Skeletal muscle tissue (tissue), 5 donors: ENCODE results near the gene TSGA10. TPM values are rescaled to one million over a fixed set of nuclear protein-coding genes. Genes with fewer than 3 reads are reported as not detected.

Experiments
- H3K27ac ChIP-seq: one replicate; pipeline ENCODE4 v1.7.0; 2013; ENCODE audit warnings: mild to moderate bottlenecking, low read depth, low read length, inconsistent platforms
- H3K27me3 ChIP-seq, 3 donors: one replicate each; pipeline ENCODE4 v1.7.0; 2013; ENCODE audit warnings: low read length in 3 of 3; ENCODE audit not compliant: control insufficient read depth in 3 of 3, insufficient read depth in 3 of 3
- H3K36me3 ChIP-seq, 3 donors: one replicate each; pipeline ENCODE4 v1.7.0; 2013; ENCODE audit warnings: low read length in 3 of 3; ENCODE audit not compliant: control insufficient read depth in 3 of 3, insufficient read depth in 3 of 3
- H3K4me1 ChIP-seq, 3 donors: one replicate each; pipeline ENCODE4 v1.7.0; 2013; ENCODE audit warnings: low read length in 3 of 3, mild to moderate bottlenecking in 3 of 3; ENCODE audit not compliant: control insufficient read depth in 3 of 3, insufficient read depth in 3 of 3
- H3K4me3 ChIP-seq, 3 donors: one replicate each; pipeline ENCODE4 v1.7.0; 2013; ENCODE audit warnings: low read length in 3 of 3
- H3K9ac ChIP-seq, 3 donors: one replicate each; pipeline ENCODE4 v1.7.0; 2013; ENCODE audit warnings: low read length in 3 of 3, mild to moderate bottlenecking in 3 of 3, moderate library complexity in 2 of 3, low read depth in 1 of 3
- H3K9me3 ChIP-seq, 3 donors: one replicate each; pipeline ENCODE4 v1.7.0; 2013; ENCODE audit warnings: low read length in 3 of 3; ENCODE audit not compliant: control insufficient read depth in 3 of 3
- small RNA-seq: library from RNA; depleted of rRNA; stranded (forward); fragments of <200 nt; gene quantifications from one replicate; pipeline ENCODE3, GENCODE V24; 2014
- total RNA-seq: library from RNA; depleted of rRNA; stranded (reverse); fragments of >200 nt; gene quantifications from one replicate; pipeline ENCODE4 v1.2.3, GENCODE V29; 2014
- donor health status: Osteomylitis.

Gene TSGA10
- total RNA-seq, 1 donor from 2014 or later, result 2.1 TPM

DNA sequence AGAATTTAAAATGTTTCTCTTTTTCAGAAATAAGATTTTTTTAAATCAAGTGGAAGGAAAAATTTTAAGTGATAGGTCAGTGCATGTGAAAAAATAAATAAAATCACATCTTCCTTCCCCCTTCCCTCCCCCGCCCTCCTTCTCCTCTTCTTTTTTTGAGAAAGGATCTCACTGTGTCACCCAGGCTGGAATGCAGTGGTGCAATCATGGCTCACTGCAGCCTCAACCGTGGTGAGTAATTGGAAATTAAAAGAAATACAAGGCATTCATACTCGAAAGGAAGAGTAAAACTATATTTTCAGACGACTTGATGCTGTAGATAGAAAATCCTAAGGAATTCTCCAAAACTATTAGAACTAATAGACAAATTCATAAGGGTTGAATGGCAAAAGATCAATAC, 201.8 kb downstream of the TSGA10 start:
- Histone ChIP-seq H3K27me3 (peaks cover 3 to 7% (median 6%) of the 10 kb centered on the region in 3 donors), H3K9ac (no peak overlapping the region)

DNA sequence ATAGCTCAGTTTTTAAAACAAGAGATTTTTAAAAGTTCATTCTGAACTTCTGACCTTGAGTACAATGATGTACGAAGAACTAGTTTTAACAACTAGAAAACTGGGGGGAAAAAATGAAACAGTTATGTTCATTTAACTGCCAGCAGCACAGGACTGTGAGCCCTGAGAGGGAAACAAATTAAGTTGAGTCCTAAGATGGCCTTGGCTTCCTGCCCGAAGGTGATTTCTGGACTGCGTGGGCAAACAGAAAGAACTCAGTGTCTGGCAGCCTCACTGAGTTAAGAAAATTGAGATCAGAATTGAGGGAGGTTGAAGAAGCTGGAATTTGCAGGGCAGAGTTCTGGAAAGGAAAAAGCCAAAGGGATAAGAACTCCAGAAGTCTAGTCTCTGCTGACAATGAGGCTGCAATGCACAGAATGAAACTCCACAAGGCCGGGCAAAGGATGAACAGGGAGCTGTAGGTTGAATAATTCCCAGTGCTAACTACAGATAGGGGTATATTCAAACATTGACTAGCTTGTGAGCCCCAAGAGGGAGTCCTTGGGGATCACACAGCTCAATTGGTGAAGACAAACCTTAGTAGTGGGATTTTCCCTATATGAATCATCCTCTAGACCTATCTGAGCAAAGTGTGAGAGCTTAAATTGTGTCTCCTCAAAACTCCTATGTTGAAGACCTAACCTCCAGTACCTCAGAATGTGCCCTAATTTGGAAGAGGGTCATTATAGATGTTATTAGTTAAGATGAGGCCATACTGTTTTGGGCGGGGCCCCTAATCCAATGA, 205.6 kb downstream of the TSGA10 start:
- peaks cover 3 to 7% (median 6%) of the 10 kb centered on the region in 3 donors for H3K27me3 ChIP-seq
- H3K9me3 ChIP-seq, result no peaks in the 10 kb centered on the region
- no peak overlapping the region for H3K4me3 ChIP-seq
- H3K4me1 ChIP-seq, result no peaks in the 10 kb centered on the region
- H3K27ac ChIP-seq, result no peak overlapping the region
- H3K36me3 ChIP-seq, result no peaks in the 10 kb centered on the region
- no peak overlapping the region for H3K9ac ChIP-seq

More for the DNA sequence above, 201.8 kb downstream of the TSGA10 start:
- Histone ChIP-seq H3K4me3 (no peak overlapping the region), H3K4me1 (no peaks in the 10 kb centered on the region), H3K36me3 (no peaks in the 10 kb centered on the region), H3K9me3 (no peaks in the 10 kb centered on the region), H3K27ac (no peak overlapping the region)

DNA sequence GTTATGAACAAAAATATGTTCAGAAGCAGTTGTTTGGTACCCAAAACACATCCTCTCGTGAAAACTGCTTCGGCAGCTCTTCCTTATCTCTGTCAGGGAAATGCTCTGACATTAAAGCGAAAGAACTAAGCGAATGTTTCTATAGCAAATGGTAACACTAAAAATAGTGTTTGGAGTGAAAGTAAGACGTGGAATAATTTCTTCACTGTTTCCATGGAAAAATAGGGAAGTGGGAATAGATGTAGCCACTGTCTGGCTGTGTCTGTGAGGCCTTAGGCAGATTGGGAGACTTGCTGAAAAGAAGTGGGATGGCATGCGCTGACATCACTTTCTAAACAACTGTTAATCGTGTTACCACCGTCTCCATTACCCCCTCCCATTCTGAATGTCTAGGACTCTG, 207.2 kb downstream of the TSGA10 start:
- no peak overlapping the region for H3K27ac ChIP-seq
- H3K36me3 ChIP-seq, result no peaks in the 10 kb centered on the region
- no peak overlapping the region for H3K4me3 ChIP-seq
- no peaks in the 10 kb centered on the region for H3K4me1 ChIP-seq
- H3K9ac ChIP-seq, result no peak overlapping the region
- H3K27me3 ChIP-seq, result peaks cover 3 to 7% (median 6%) of the 10 kb centered on the region in 3 donors
- no peaks in the 10 kb centered on the region for H3K9me3 ChIP-seq

Small RNA genes within 50 kb of the gene (small RNA-seq; reads per million reads assigned to genes)
- not detected for gene AC092587.1

Other genes starting within 250 kb of the TSGA10 start
- 0.52 TPM for gene CRACDL, start 218.7 kb downstream of the TSGA10 start, total RNA-seq
- not detected for gene C2orf15, start 13.2 kb downstream of the TSGA10 start, total RNA-seq
- gene LIPT1, start within 50 bp of the TSGA10 start, total RNA-seq, result 6.8 TPM
- 11.5 TPM for gene MITD1, start 26.1 kb upstream of the TSGA10 start, total RNA-seq
- 48.0 TPM for gene MRPL30, start 26.2 kb upstream of the TSGA10 start, total RNA-seq
- not detected for gene LYG2, start 100.7 kb upstream of the TSGA10 start, total RNA-seq
- gene LYG1, start 146.3 kb upstream of the TSGA10 start, total RNA-seq, result 0.52 TPM
- gene TXNDC9, start 181.4 kb upstream of the TSGA10 start, total RNA-seq, result 26.6 TPM
- 11.0 TPM for gene EIF5B, start 182.4 kb upstream of the TSGA10 start, total RNA-seq